Stimulated activated CD8-positive, alpha-beta memory T cell treated with anti-CD3 and anti-CD28 coated beads, Interleukin-12 subunit alpha, Interleukin-12 subunit beta, amount 100 ng/mL, for 4 hours (primary cell): ENCODE measurements around the gene GLIS1.

ENCODE experiments used
- DNase-seq: peaks from one replicate; pipeline ENCODE4 v3.0.0-alpha.2; 2020; ENCODE audit warnings: low read depth

GLIS1 gene

GRCh38 chr1:53462769-53463501 lies 276.0 kb downstream of the GLIS1 start:
- no peak for DNase-seq

DNA sequence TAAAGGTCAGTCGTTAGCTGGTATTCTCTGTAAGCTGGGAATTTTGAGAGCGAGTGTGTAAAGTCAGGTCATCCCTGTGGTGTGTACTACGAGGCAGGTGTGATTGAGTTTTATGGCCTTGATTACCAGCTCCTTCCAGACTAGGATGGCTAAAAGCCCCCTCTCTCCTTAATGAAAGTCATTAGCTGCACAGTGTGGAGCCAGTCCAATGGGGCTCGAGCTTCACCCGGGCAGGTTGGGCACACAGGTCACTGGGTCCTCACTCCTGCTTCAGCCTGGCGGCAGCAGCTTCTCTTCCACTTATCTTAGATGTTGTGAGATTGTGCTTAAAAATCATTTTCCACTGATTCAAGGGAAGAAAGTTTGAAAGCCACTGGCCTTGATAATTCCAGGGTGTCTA lies 276.8 kb downstream of the GLIS1 start:
- DNase-seq = no peak

- no peak for DNase-seq
Measured at GRCh38 chr1:53461323-53462044, 277.5 kb downstream of the GLIS1 start.

DNA sequence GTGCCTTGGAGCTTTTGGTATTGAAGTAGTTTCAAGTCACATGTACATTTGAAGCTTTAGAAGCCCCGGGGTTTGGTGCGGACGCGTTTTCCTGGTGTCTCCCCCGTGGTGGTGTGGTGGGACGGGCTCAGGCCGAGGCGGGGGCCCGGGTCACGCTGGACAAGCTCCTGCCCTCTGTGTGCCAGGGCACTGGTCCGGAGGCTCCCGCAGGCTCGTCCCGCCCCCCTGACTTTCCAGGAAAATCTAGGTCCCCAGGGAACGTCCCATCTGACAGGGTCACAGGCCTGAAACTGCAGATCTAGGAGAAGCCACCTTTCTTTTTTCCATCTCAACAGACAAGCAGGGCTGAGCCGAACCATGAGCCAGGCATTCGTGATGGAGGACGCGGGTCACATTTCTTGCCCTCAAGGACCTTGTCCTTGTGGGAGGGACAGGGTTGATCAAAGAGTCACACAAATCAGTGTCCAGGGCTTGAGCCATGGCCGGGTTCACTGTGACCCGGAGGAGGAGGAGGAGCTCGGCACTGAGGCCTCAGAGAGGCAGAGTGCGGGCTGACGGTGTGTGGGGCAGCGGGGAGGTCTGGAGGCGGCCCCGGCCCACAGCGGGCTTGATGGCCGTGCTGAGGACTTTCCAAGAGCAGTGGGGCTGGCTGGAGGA lies 278.2 kb downstream of the GLIS1 start:
- DNase-seq = no peak

GRCh38 chr1:53460211-53460634 lies 278.7 kb downstream of the GLIS1 start:
- no peak for DNase-seq

DNA sequence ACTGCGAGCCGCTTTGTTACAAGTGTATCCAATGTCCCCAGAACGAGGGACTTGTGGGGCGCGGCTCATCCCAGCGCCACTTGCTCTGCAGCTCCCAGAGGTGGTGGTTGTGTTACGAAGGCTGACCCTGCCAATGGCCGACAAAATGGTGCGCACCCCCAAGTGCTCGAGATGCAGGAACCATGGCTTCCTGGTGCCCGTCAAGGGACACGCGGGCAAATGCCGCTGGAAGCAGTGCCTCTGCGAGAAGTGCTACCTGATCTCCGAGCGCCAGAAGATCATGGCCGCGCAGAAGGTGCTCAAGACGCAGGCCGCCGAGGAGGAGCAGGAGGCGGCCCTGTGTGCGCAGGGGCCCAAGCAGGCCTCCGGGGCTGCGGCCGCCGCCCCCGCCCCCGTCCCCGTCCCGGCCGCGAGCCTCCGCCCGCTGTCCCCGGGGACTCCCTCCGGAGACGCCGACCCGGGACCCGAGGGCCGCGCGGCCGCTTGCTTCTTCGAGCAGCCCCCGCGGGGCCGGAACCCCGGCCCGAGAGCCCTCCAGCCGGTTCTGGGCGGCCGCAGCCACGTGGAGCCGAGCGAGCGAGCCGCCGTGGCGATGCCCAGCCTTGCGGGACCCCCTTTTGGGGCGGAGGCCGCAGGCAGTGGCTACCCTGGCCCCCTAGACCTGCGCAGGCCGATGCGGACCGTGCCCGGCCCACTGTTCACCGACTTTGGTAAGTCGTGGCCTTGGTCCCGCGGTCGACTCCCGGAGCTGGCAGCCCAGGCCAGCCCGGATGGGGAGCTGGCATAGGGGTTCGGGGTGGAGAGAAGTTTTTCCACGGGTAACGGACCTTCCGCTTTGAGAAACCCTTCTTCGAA lies 279.4 kb downstream of the GLIS1 start, which contains the start of gene DMRTB1:
Gene DMRTB1, plus strand, starts transcription at position 79 of the 855 bp plus-strand sequence. Its CDS starts 55 bp downstream, at position 134.
- DNase-seq = no peak

- no peak for DNase-seq
Measured at GRCh38 chr1:53458634-53459033, 280.3 kb downstream of the GLIS1 start.
